Psoas muscle (tissue), 8 donors: ENCODE results near the gene EYS. TPM values are rescaled to one million over a fixed set of nuclear protein-coding genes. Genes with fewer than 3 reads are reported as not detected.

Experiments used
- ATAC-seq, 4 donors: fragments of 200-7000 bp; cut with Tn5 transposase; one replicate each; pipeline ENCODE4 v1.9.1; 2020; ENCODE audit warnings: moderate library complexity in 3 of 4, mild to moderate bottlenecking in 2 of 4
- DNase-seq, 2 donors: peaks; one replicate each; pipeline ENCODE4 v3.0.0-alpha.2; 2020
- H3K27ac ChIP-seq: fragments of 200-600 bp; one replicate; pipeline ENCODE4 v1.8.0; 2022
- H3K27me3 ChIP-seq, 3 donors: fragments of 200-600 bp in 1 of 3; one replicate each; pipeline versions ENCODE4 v1.6.1 to v1.8.0; 2013 to 2022; ENCODE audit warnings: low read length in 2 of 3, mild to moderate bottlenecking in 2 of 3, moderate library complexity in 1 of 3; ENCODE audit not compliant: insufficient read depth in 3 of 3
- H3K36me3 ChIP-seq, 2 donors: fragments of 200-600 bp in 1 of 2; one replicate each; pipeline versions ENCODE4 v1.6.1 to v1.8.0; 2013 to 2022; ENCODE audit warnings: low read depth in 1 of 2, mild to moderate bottlenecking in 1 of 2, moderate library complexity in 1 of 2; ENCODE audit not compliant: insufficient read depth in 1 of 2
- H3K4me1 ChIP-seq: fragments of 200-600 bp; one replicate; pipeline ENCODE4 v1.8.0; 2022
- H3K4me3 ChIP-seq: fragments of 200-600 bp; one replicate; pipeline ENCODE4 v1.8.0; 2022; ENCODE audit warnings: mild to moderate bottlenecking
- H3K9me3 ChIP-seq: fragments of 200-600 bp; one replicate; pipeline ENCODE4 v1.8.0; 2022
- CTCF ChIP-seq: fragments of 200-600 bp; IDR thresholded peaks from one replicate; pipeline ENCODE4 v1.8.0; 2022; ENCODE audit warnings: antibody characterized with exemption
- WGBS, 3 donors: extraction: QIAGEN DNeasy Blood & Tissue Kit; methylation state at CpG; one replicate each; pipeline versions ENCODE4 v1.1.6 to v1.1.7; 2013; 5-methylcytosine and 5-hydroxymethylcytosine counted together
- intact Hi-C, 2 donors: fragments of 100-400 bp; cut with DNase I; formaldehyde crosslinking; loops; one replicate each; pipeline versions ENCODE4 v1.11.0 to v1.14.2; 2022
- polyA plus RNA-seq, 3 donors: library from polyadenylated mRNA; stranded (reverse); fragments of 200-250 nt; gene quantifications; one replicate each; pipeline ENCODE4 v1.2.3, GENCODE V29; 2013
- total RNA-seq, 4 donors: library from RNA; stranded (reverse); fragmentation: NEBNext Ultra II Directional in 2 of 4; extraction: Animal tissue kit (Norgen Biotek cat#: 25700) in 2 of 4; gene quantifications; one replicate each; pipeline versions ENCODE4 v1.2.1 to v1.2.4, GENCODE V29; 2021 to 2023
- donor health status: healthy with polysubstance abuse.
- donor health status: DM: no; HTN: no; CAD: no; lungs with moderate emphysema.
- donor health status: Bipolar disorder and iron deficiency.
- donor health status: healthy.
- donor health status: DM: yes; HTN: yes; CAD: no.
- donor health status: DM: no; HTN: no; CAD: no.
- donor health status: DM: no; HTN: no; CAD: no.
- donor health status: DM: yes; HTN: yes; CAD: no.

EYS gene
- total and polyA plus RNA-seq, 7 donors = under 0.01 TPM; not detected in 6

- no peak for DNase-seq
- Histone ChIP-seq H3K4me1 (no peaks in the 10 kb centered on the region), H3K36me3 (no peaks in the 10 kb centered on the region), H3K4me3 (no peak overlapping the region), H3K9me3 (no peaks in the 10 kb centered on the region), H3K27ac (no peak overlapping the region), H3K27me3 (no peaks in the 10 kb centered on the region)
- no peak for TF ChIP-seq CTCF
- intact Hi-C loops = no loop called here
- 89 to 93% (median 93%) methylated on average over 2 of the region's 2 CpGs for WGBS, 3 donors
- ATAC-seq = no peak
Observed at GRCh38 chr6:64721865-64722264, 985.2 kb downstream of the EYS start.

- no peak for ATAC-seq
- H3K4me3 ChIP-seq = no peak overlapping the region
- no peak for TF ChIP-seq CTCF
- H3K9me3 ChIP-seq = no peaks in the 10 kb centered on the region
- H3K27me3 ChIP-seq = no peaks in the 10 kb centered on the region
- H3K4me1 ChIP-seq = no peaks in the 10 kb centered on the region
- no peak for DNase-seq
- H3K36me3 ChIP-seq = no peaks in the 10 kb centered on the region
- intact Hi-C loops = no loop called here
- H3K27ac ChIP-seq = no peak overlapping the region
- WGBS, 3 donors = 60 to 66% (median 60%) methylated on average over 3 of the region's 3 CpGs
Observed at GRCh38 chr6:64717281-64717680, 989.7 kb downstream of the EYS start.

- ATAC-seq (no peak), DNase-seq (no peak)
- intact Hi-C loops = no loop called here
- Histone ChIP-seq H3K36me3 (no peaks in the 10 kb centered on the region), H3K27me3 (no peaks in the 10 kb centered on the region), H3K27ac (no peak overlapping the region), H3K4me1 (no peaks in the 10 kb centered on the region), H3K4me3 (no peak overlapping the region), H3K9me3 (no peaks in the 10 kb centered on the region)
- 83 to 84% (median 84%) methylated on average over 3 of the region's 3 CpGs for whole genome bisulfite sequencing, 3 donors
- TF ChIP-seq CTCF = no peak
Observed at GRCh38 chr6:64715624-64716023, 991.4 kb downstream of the EYS start.

GRCh38 chr6:64714073-64714472 is 993.0 kb downstream of the EYS start:
- DNase-seq (no peak), ATAC-seq (no peak)
- intact Hi-C loops = no loop called here
- WGBS, 3 donors = 48 to 57% (median 49%) methylated on average over 2 of the region's 2 CpGs
- H3K36me3 ChIP-seq = no peaks in the 10 kb centered on the region
- H3K4me3 ChIP-seq = no peak overlapping the region
- no peaks in the 10 kb centered on the region for H3K27me3 ChIP-seq
- TF ChIP-seq CTCF = no peak
- H3K27ac ChIP-seq = no peak overlapping the region
- H3K4me1 ChIP-seq = no peaks in the 10 kb centered on the region
- H3K9me3 ChIP-seq = no peaks in the 10 kb centered on the region

GRCh38 chr6:64713175-64713574 is 993.9 kb downstream of the EYS start:
- Histone ChIP-seq H3K4me3 (no peak overlapping the region), H3K27ac (no peak overlapping the region), H3K9me3 (no peaks in the 10 kb centered on the region), H3K4me1 (no peaks in the 10 kb centered on the region), H3K27me3 (no peaks in the 10 kb centered on the region), H3K36me3 (no peaks in the 10 kb centered on the region)
- no peak for DNase-seq
- intact Hi-C loops = no loop called here
- no peak for ATAC-seq
- WGBS, 3 donors = 43 to 53% (median 48%) methylated on average over 1 of the region's 1 CpG
- TF ChIP-seq CTCF = no peak
